Endothelial cell of umbilical vein (primary cell): ENCODE measurements around the gene ACOT7.

Experiments
- CTCF ChIP-seq, 2 donors: IDR thresholded peaks; 1 replicate in 1 of 2; 2 replicates in 1 of 2; pipeline ENCODE4 v1.5.1; 2011; ENCODE audit warnings: low read length in 2 of 2, mild to moderate bottlenecking in 2 of 2, moderate library complexity in 2 of 2, control low read depth in 1 of 2, inconsistent platforms in 1 of 2, low read depth in 1 of 2; ENCODE audit not compliant: insufficient read depth in 1 of 2; ENCODE audit errors: extremely low read depth in 1 of 2
- MYC ChIP-seq: IDR thresholded peaks from one replicate; pipeline ENCODE4 v1.6.1; 2011; ENCODE audit warnings: mild to moderate bottlenecking, low read depth, low read length
- POLR2A ChIP-seq: IDR thresholded peaks from 2 replicates; pipeline ENCODE4 v1.6.1; 2012; ENCODE audit warnings: low read depth, mild to moderate bottlenecking, control low read depth, low read length

GRCh38 chr1:6271006-6271405 is 122.6 kb downstream of the ACOT7 start:
- TF ChIP-seq CTCF (IDR thresholded peaks at IDR 0.05; ENCODE audit: extremely low read depth in 1 of 2, insufficient read depth in 1 of 2, low read depth in 1 of 2, low read length in 2 of 2), result no peak
- no peak for TF ChIP-seq POLR2A
- TF ChIP-seq MYC, result no peak
